Smooth muscle cell (in vitro differentiated cells): ENCODE results near the gene PHRF1. TPM values are rescaled to one million over a fixed set of nuclear protein-coding genes. Genes with fewer than 3 reads are reported as not detected.

Experiments
- DNase-seq: peaks from one replicate; lab custom pipeline; 2025; ENCODE audit not compliant: unreplicated experiment; lab: John Stamatoyannopoulos, UW
- H2AFZ ChIP-seq: fragments of 200-600 bp; sonication (generic); 2 replicates; pipeline ENCODE4 v1.6.0; 2016; ENCODE audit warnings: antibody characterized with exemption, low read depth, mild to moderate bottlenecking
- H3F3A ChIP-seq: fragments of 200-600 bp; sonication (generic); 2 replicates; pipeline ENCODE4 v1.6.0; 2017; ENCODE audit warnings: antibody characterized with exemption, low read depth
- H3K27ac ChIP-seq: fragments of 200-600 bp; sonication (generic); 2 replicates; pipeline ENCODE4 v1.5.1; 2016; ENCODE audit warnings: low read depth, mild to moderate bottlenecking
- H3K27me3 ChIP-seq: fragments of 200-600 bp; sonication (generic); 2 replicates; pipeline ENCODE4 v1.6.1; 2016; ENCODE audit warnings: low read depth, mild to moderate bottlenecking
- H3K36me3 ChIP-seq: fragments of 200-600 bp; sonication (generic); 2 replicates; pipeline ENCODE4 v1.5.1; 2016; ENCODE audit warnings: low read depth
- H3K4me1 ChIP-seq: fragments of 200-600 bp; sonication (generic); 2 replicates; pipeline ENCODE4 v1.5.1; 2016; ENCODE audit warnings: low read depth
- H3K4me2 ChIP-seq: fragments of 200-600 bp; sonication (generic); 2 replicates; pipeline ENCODE4 v1.6.0; 2016; ENCODE audit warnings: mild to moderate bottlenecking
- H3K4me3 ChIP-seq: fragments of 200-600 bp; sonication (generic); 2 replicates; pipeline ENCODE4 v1.5.1; 2016; ENCODE audit warnings: mild to moderate bottlenecking
- H3K79me2 ChIP-seq: fragments of 200-600 bp; sonication (generic); 2 replicates; pipeline ENCODE4 v1.6.0; 2016; ENCODE audit warnings: low read depth, mild to moderate bottlenecking
- H3K9ac ChIP-seq: fragments of 200-600 bp; sonication (generic); 2 replicates; pipeline ENCODE4 v1.6.0; 2016; ENCODE audit warnings: low read depth
- H3K9me3 ChIP-seq: fragments of 200-600 bp; sonication (generic); replicated peaks from 2 replicates; pipeline ENCODE4 v1.5.1; 2016; ENCODE audit warnings: low read depth
- H4K20me1 ChIP-seq: fragments of 200-600 bp; sonication (generic); 2 replicates; pipeline ENCODE4 v1.6.0; 2016; ENCODE audit warnings: low read depth
- CTCF ChIP-seq: fragments of 200-600 bp; sonication (generic); IDR thresholded peaks from 2 replicates; pipeline ENCODE4 v1.5.1; 2017; ENCODE audit warnings: borderline replicate concordance, mild to moderate bottlenecking, antibody characterized with exemption; ENCODE audit not compliant: insufficient read depth, poor library complexity, severe bottlenecking
- WGBS: methylation state at CpG from one replicate; pipeline ENCODE4 v1.1.7; 2016; ENCODE audit warnings: low lambda C conversion rate; 5-methylcytosine and 5-hydroxymethylcytosine counted together
- polyA plus RNA-seq: library from polyadenylated mRNA; unstranded; fragments of >200 nt; fragmentation: Nextera tagmentation; extraction: Ambion mirVana; gene quantifications from 2 replicates; pipeline ENCODE4 v1.2.1, GENCODE V29; 2016
- total RNA-seq: library from RNA; depleted of rRNA; stranded (reverse); fragments of >200 nt; gene quantifications from 2 replicates; pipeline ENCODE4 v1.2.3, GENCODE V29; 2014

PHRF1 gene
- total and polyA plus RNA-seq, 2 experiments from 2014 or later = 11.6 to 20.2 TPM

- DNase-seq = no peak
- Histone ChIP-seq H3K79me2 (peaks cover 38% of the 10 kb centered on the region), H3K27me3 (no peaks in the 10 kb centered on the region), H3K27ac (no peak overlapping the region), H3K9me3 (no peaks in the 10 kb centered on the region), H4K20me1 (peaks cover 37% of the 10 kb centered on the region), H3F3A (peaks cover 3% of the 10 kb centered on the region), H3K4me1 (peaks cover 23% of the 10 kb centered on the region), H3K4me2 (peak overlapping the region; percentile 92), H3K4me3 (peak overlapping the region; percentile 91), H3K36me3 (no peaks in the 10 kb centered on the region), H2AFZ (peak overlapping the region; percentile 91), H3K9ac (no peak overlapping the region)
- TF ChIP-seq CTCF = no peak
- WGBS = under 1% methylated on average over 48 of the region's 81 CpGs
Measured at GRCh38 chr11:575313-575995, 816 bp upstream of the PHRF1 start.

DNA sequence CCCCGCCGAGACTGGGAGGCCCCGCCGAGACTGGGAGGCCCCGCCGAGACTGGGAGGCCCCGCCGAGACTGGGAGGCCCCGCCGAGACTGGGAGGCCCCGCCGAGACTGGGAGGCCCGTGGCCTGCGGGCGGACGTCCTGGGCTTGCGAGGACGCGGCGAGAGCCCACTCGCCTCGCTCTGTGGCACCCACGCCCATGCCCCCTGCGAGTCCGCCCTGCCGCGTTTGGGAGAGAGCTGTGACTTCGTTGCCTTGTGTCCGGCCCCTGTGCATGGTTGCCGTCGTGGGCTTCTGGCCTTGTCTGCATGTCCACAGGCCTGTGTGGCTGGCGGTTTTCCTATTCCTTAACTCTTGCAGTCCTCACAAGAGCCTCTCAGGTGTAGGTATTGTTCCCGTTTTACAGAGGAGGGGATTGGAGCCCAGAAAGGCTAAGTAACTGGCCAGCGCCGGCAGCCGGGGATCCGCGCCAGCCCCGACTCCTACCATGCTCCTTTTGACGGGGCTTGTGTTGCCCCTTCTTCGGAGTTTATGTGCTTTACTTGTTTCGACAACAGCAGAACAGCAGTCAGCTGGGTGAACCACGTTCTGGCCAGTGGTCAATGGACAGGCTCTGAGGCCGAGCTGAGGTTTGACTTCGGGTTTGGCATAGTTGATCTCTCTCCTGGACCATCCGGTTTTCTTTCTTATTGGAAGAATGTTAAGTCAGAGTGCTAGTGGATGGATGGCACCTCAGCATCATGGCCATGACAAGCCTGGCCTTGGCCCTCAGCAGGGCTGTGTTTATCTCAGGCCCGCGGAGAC, 741 bp downstream of the PHRF1 start:
- H3K9ac ChIP-seq = peak overlapping the region; percentile 97
- H3K9me3 ChIP-seq = no peaks in the 10 kb centered on the region
- H3K79me2 ChIP-seq = peaks cover 53% of the 10 kb centered on the region
- TF ChIP-seq CTCF = no peak
- no peak overlapping the region for H2AFZ ChIP-seq
- H3K4me1 ChIP-seq = peaks cover 19% of the 10 kb centered on the region
- H4K20me1 ChIP-seq = peaks cover 53% of the 10 kb centered on the region
- H3K4me2 ChIP-seq = peak overlapping the region; percentile 99
- H3F3A ChIP-seq = peaks cover 3% of the 10 kb centered on the region
- 10% methylated on average over 39 of the region's 48 CpGs for WGBS
- peak overlapping the region; percentile 82 for H3K27ac ChIP-seq
- DNase-seq = no peak
- H3K4me3 ChIP-seq = peak overlapping the region; percentile 97
- no peaks in the 10 kb centered on the region for H3K36me3 ChIP-seq
- no peaks in the 10 kb centered on the region for H3K27me3 ChIP-seq

DNA sequence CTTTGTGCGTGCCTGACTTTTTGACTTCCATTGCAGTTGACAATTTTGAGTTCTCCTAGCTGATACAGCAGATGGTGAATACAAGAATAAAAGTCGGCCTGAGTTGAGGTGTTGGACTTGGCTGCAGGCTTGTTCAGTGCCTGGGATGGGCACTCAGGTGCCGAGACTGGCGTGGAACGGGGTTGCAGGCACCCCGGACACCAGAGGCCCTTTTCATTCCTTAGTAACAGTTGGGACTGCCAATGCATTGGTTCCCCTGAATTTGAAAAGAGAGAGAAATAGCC, 1.3 kb downstream of the PHRF1 start:
- peak overlapping the region; percentile 97 for H3K4me3 ChIP-seq
- peak overlapping the region; percentile 82 for H3K27ac ChIP-seq
- H3K4me1 ChIP-seq = peaks cover 19% of the 10 kb centered on the region
- H2AFZ ChIP-seq = no peak overlapping the region
- no peaks in the 10 kb centered on the region for H3K9me3 ChIP-seq
- peaks cover 58% of the 10 kb centered on the region for H4K20me1 ChIP-seq
- H3K9ac ChIP-seq = peak overlapping the region; percentile 97
- DNase-seq = no peak
- H3K79me2 ChIP-seq = peaks cover 58% of the 10 kb centered on the region
- H3K27me3 ChIP-seq = no peaks in the 10 kb centered on the region
- H3K4me2 ChIP-seq = peak overlapping the region; percentile 99
- H3F3A ChIP-seq = peaks cover 3% of the 10 kb centered on the region
- no peaks in the 10 kb centered on the region for H3K36me3 ChIP-seq
- WGBS = 83% methylated on average over 6 of the region's 6 CpGs
- no peak for TF ChIP-seq CTCF
